ENCODE results near the gene DMPK.

GRCh38 chr19:45766869-45767346 is 15.4 kb downstream of the DMPK start:
- no peak for TF ChIP-seq POLR2A (IDR thresholded peaks at IDR 0.05)
- TF ChIP-seq POLR2AphosphoS5 (IDR thresholded peaks at IDR 0.05; ENCODE audit: insufficient read depth in 1 of 2, low read depth in 1 of 2), result no peak
